LNCAP (cell line): Measurements from ENCODE around the gene KRT8.

Source experiments
- TF ChIP-seq, protein P1 (sequence below): fragments of 450-650 bp; IDR thresholded peaks from 2 replicates; pipeline ENCODE4 v1.5.1; 2017; ENCODE audit warnings: mild to moderate bottlenecking

The KRT8 gene

DNA sequence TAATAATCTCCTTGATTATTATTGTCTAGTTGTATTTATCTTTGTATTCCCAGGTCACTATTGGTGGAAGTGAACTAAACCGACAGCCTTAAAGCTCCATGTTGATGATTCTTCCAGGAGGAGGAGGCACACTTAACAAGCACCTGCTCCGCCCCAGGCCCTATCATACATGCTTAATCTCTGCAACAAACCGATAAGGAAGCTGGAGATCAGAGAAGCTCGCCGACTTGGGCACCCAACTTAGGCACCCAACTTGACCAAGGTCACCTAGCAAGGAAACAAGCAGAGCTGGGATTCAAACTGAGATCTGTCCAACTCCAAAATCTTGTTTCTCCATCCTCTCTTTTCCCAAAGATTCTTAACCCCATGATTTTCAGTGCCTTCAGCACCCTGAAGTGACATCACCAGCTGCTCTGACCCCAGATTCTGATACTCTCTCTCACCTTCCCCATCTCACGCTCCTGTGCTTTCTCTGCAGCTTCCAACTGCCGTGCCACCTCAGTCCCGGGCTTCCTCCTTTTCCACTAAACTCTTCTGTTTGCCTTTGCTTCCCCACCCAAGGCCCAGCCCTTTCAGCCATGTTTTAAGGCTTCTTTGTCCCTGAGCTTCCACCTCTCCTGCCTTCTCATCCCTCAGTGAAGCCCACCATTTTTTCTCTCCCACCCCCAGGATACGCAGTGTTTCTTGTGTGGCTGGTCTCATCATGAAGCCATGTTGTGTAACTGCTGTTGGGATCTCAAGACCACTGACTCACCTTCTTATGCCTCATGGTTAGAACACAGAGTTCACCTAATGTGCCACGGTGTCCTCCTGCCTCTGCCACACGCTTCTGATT lies 37.4 kb upstream of the KRT8 start:
- TF ChIP-seq, protein P1, sequence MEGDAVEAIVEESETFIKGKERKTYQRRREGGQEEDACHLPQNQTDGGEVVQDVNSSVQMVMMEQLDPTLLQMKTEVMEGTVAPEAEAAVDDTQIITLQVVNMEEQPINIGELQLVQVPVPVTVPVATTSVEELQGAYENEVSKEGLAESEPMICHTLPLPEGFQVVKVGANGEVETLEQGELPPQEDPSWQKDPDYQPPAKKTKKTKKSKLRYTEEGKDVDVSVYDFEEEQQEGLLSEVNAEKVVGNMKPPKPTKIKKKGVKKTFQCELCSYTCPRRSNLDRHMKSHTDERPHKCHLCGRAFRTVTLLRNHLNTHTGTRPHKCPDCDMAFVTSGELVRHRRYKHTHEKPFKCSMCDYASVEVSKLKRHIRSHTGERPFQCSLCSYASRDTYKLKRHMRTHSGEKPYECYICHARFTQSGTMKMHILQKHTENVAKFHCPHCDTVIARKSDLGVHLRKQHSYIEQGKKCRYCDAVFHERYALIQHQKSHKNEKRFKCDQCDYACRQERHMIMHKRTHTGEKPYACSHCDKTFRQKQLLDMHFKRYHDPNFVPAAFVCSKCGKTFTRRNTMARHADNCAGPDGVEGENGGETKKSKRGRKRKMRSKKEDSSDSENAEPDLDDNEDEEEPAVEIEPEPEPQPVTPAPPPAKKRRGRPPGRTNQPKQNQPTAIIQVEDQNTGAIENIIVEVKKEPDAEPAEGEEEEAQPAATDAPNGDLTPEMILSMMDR: no peak

DNA sequence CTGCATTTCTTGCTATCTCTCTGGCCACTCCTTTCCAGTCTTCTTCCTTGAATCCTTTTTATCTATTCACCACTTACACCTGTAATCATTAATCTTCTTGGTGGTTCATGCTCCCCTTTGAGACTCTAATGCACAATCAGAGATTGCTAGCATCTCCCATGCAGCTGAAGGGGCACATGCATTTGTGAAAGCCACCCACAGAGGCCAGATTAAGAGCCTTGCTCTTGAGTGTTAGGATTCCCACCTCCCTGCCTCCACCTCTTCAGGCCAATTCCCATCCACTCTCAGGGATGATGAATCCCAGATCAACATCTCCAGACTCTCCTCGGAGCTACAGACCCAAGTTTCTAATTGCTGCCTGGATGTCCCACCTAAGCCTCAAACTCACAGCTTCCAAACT lies 24.7 kb upstream of the KRT8 start:
- TF ChIP-seq, protein P1: no peak

DNA sequence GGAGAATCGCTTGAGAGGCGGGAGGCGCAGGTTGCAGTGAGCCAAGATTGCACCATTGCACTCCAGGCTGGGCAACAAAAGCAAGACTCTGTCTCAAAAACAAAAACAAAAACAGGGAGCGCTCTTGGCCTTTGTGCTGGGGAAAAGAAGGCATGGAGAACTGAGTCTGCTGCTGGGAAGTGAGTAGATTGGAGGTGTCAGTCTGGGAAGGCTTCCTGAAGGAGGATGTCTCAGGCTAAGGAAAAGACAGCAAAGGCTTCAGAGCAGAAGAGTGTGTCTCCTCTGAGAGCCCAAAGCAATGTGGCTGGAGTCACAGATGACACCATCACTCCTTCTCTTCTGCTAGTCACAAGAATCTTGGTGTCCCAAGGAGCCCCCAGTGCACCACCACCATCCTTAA lies 23.1 kb upstream of the KRT8 start:
- TF ChIP-seq, protein P1: no peak

DNA sequence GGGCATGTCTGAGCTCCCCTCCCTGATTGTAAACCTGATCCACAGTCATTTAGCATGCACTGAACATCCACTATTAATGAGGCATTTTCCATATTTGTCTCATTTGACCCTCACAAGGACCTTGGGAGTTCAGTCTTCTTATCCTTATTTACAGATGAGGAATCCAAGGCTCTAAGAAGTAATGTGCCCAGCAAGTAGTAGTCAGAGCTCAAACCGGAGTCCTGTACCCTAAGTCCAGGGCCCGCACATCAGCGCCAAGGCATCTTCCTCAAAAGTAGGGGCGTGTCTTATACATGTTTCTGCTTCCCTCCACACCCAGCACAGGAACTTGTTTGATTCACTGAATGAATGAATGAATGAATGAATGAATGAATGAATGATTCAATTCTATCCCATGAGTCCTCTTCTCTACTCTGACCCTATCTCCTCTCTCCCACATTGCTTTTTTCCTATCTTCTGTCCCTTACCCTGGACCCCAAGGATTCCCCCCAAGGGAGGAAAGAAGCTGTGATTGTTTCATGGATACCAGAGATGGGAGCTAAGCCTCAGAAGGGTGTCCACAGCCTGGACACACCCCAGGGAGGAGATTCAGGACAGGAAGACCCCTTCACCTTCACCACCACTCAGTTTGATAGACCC lies 21.8 kb upstream of the KRT8 start:
- TF ChIP-seq, protein P1: no peak

DNA sequence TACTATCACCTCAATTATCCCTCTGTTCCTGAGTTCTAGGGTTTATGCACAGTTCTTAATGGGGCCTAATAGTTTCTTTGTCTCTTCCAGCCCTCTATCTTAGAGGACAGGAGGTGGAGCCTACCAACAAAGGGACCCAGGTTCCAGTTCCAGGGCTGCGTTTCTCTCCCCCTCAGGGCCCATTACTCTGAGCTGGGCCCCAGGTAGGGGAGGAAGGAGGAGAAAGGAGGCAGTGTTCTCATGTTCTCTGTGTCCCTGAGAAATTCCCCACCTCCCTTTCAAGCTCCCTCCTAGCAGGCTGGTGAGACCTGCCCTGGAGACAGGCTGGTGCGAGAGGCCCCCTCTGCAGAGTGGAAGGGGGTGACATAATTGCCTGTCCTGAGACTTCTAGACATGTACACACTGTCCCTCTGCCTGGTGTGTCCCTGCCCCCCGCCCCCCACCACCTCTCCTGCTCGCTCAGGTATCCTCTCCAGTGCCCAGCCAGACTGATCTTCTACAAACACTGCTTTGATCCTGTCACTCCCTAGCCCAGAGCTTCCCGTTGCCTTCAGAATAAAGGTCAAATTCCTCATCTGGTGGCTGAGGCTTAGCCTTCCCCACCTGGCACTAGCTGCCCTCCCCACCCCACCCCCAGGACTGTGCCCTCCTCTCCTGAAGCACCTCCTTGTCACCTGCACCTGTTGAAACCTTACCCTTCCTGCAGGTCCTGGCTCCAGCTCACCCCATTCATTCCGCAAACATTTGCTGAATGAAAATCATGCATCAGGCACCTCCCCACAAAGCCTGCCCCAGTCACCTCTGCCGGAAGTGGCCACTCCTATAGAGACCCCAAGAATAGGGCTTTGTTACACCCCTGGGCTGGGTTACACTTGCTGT lies 21.1 kb upstream of the KRT8 start:
- TF ChIP-seq, protein P1: no peak

DNA sequence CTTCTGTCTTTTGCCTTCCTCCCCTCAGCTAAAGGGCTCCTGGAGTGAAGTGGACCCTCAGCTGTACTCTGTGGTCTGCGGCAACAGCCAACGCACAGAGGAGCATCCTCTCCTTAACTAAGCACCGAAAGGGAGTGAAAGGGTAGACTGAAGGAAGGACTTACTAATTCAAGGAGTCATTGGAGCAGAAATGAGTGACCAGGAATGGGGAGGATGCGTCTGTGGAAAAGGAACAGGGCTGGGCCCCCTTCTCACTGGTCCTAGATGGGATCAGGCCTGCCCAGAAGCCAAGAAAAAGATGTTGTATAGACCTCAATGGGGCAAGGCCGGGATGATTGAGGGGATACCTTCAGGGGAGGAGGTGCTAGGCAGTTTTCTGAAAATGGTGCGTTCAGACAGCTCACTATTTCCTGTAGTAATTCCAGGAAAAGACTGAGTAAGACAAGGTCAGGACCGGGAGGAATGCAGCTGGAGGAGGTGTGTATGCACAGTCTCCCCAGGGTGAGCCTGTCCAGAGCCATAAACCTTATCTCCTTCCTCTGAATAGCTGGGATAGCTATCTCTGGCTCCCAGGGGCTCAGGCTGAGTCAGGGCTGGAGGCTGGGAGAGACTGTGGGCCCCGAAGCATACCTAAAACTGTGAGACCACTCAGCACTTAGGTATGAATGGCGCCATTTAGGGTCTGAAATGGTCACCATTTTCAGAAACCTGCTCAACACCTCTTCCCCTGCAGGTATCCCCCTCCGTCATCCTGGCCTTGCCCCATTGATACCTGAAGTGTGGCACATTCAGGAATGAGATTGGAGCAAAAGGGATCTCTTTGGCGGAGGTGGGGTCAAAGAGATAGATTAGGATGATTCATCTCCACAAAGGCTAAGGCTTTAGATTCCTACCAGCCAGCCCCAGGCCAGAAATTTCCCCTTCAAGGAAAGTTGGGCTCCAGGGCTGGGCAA lies 20.2 kb upstream of the KRT8 start:
- TF ChIP-seq, protein P1: no peak
